Measurements from ENCODE around the gene WSB2. TPM values are rescaled to one million over a fixed set of nuclear protein-coding genes. Genes with fewer than 3 reads are reported as not detected.

WSB2 gene
- total RNA-seq, 1 experiment from 2014 or later, result 112 TPM

- no peak for DNase-seq
- H3K36me3 Mint-ChIP-seq (ENCODE audit: insufficient read depth, unreplicated experiment), result no peaks in the 10 kb centered on the region
- intact Hi-C loops (cut with micrococcal nuclease; ENCODE audit: unreplicated experiment), result no loop called here
- no peak overlapping the region for H3K27ac Mint-ChIP-seq (ENCODE audit: unreplicated experiment)
- H3K9me3 Mint-ChIP-seq (ENCODE audit: low read depth, unreplicated experiment), result peaks cover 5% of the 10 kb centered on the region
- CTCF ChIA-PET, result no interaction called here
- no TSS peak for BruUV-seq (replicated peaks)
- peaks cover 14% of the 10 kb centered on the region for H3K27me3 Mint-ChIP-seq (ENCODE audit: unreplicated experiment)
- no peak for TF ChIP-seq CTCF (IDR thresholded peaks at IDR 0.05; ENCODE audit: unreplicated experiment)
- no peaks in the 10 kb centered on the region for H3K4me1 Mint-ChIP-seq (ENCODE audit: low read depth, unreplicated experiment)
- no peak overlapping the region for H3K4me3 Mint-ChIP-seq (ENCODE audit: low read depth, unreplicated experiment)
Observed at GRCh38 chr12:117994551-117995438, 66.2 kb downstream of the WSB2 start.

- no peak for TF ChIP-seq CTCF (IDR thresholded peaks at IDR 0.05; ENCODE audit: unreplicated experiment)
- intact Hi-C loops (cut with micrococcal nuclease; ENCODE audit: unreplicated experiment), result no loop called here
- Mint-ChIP-seq H3K4me3 (ENCODE audit: low read depth, unreplicated experiment) (no peak overlapping the region), H3K27ac (ENCODE audit: unreplicated experiment) (no peak overlapping the region), H3K27me3 (ENCODE audit: unreplicated experiment) (no peaks in the 10 kb centered on the region), H3K36me3 (ENCODE audit: insufficient read depth, unreplicated experiment) (no peaks in the 10 kb centered on the region), H3K9me3 (ENCODE audit: low read depth, unreplicated experiment) (no peaks in the 10 kb centered on the region), H3K4me1 (ENCODE audit: low read depth, unreplicated experiment) (no peaks in the 10 kb centered on the region)
- BruUV-seq (replicated peaks), result no TSS peak
- CTCF ChIA-PET, result interaction anchor here (0.6 kb wide), 1 partner anchor 490 kb away, joined by 4 read pairs; no protein-coding TSS in a partner anchor
- DNase-seq, result no peak
Observed at GRCh38 chr12:117986705-117987469, 74.1 kb downstream of the WSB2 start.

- Mint-ChIP-seq H3K4me1 (ENCODE audit: low read depth, unreplicated experiment) (no peaks in the 10 kb centered on the region), H3K27ac (ENCODE audit: unreplicated experiment) (no peak overlapping the region), H3K27me3 (ENCODE audit: unreplicated experiment) (no peaks in the 10 kb centered on the region), H3K4me3 (ENCODE audit: low read depth, unreplicated experiment) (no peak overlapping the region), H3K9me3 (ENCODE audit: low read depth, unreplicated experiment) (no peaks in the 10 kb centered on the region), H3K36me3 (ENCODE audit: insufficient read depth, unreplicated experiment) (no peaks in the 10 kb centered on the region)
- CTCF ChIA-PET, result no interaction called here
- no peak for DNase-seq
- BruUV-seq (replicated peaks), result no TSS peak
- TF ChIP-seq CTCF (IDR thresholded peaks at IDR 0.05; ENCODE audit: unreplicated experiment), result no peak
- intact Hi-C loops (cut with micrococcal nuclease; ENCODE audit: unreplicated experiment), result no loop called here
Observed at GRCh38 chr12:117985182-117985581, 75.8 kb downstream of the WSB2 start.

Other genes with a start within 250 kb of the WSB2 start
- gene KSR2, start 92.2 kb downstream of the WSB2 start, total RNA-seq (2022), result 1.6 and 1.9 TPM in 2 replicates
- gene RFC5, start 44.5 kb downstream of the WSB2 start, total RNA-seq (2022), result 52.0 and 54.6 TPM in 2 replicates
- gene VSIG10, start 42.8 kb upstream of the WSB2 start, total RNA-seq (2022), result 52.0 and 53.6 TPM in 2 replicates
- gene PEBP1, start 74.9 kb upstream of the WSB2 start, total RNA-seq (2022), result 99.8 and 109 TPM in 2 replicates

All from Calu3 (cell line).